Measurements from ENCODE around the gene SULT6B1.

- peak; percentile 24 to 41 (median 32) for TF ChIP-seq CTCF (IDR thresholded peaks at IDR 0.05)
- no peak for TF ChIP-seq POLR2A (IDR thresholded peaks at IDR 0.05)
- TF ChIP-seq POLR2AphosphoS5 (IDR thresholded peaks at IDR 0.05; ENCODE audit: insufficient read depth in 1 of 2, low read depth in 1 of 2) = no peak
Measured at GRCh38 chr2:37168217-37168981, 20.1 kb downstream of the SULT6B1 start.
